HTERT RPE-1 (cell line): ENCODE results near the gene CCDC142.
"Not testable (repeated sequence)": the region's sequence is repeated elsewhere in the genome, so short reads cannot be mapped to it uniquely, and the experiment has no call there.

Experiments
- in situ Hi-C: fragments of 300-500 bp; cut with MboI; formaldehyde crosslinking; loops from 4 replicates; pipeline ENCODE4 v1.14.3; 2020; ENCODE audit warnings: low sequenced_read_pairs

The CCDC142 gene

GRCh38 chr2:74442483-74443297, 40.1 kb downstream of the CCDC142 start:
- in situ Hi-C loops, result not testable (repeated sequence)

- in situ Hi-C loops, result no loop called here
Observed at GRCh38 chr2:74441690-74442482, 40.9 kb downstream of the CCDC142 start, which contains the start of gene RTKN. RTKN (minus strand) TSS chr2:74441937; CDS start chr2:74441816, 121 bp downstream.

GRCh38 chr2:74441170-74441689, 41.6 kb downstream of the CCDC142 start:
- in situ Hi-C loops, result no loop called here

GRCh38 chr2:74440378-74441169, 42.2 kb downstream of the CCDC142 start:
- in situ Hi-C loops, result no loop called here

GRCh38 chr2:74439803-74440377, 42.9 kb downstream of the CCDC142 start:
- in situ Hi-C loops, result no loop called here

GRCh38 chr2:74439373-74439772, 43.4 kb downstream of the CCDC142 start:
- in situ Hi-C loops, result no loop called here

GRCh38 chr2:74438248-74438647, 44.5 kb downstream of the CCDC142 start:
- in situ Hi-C loops, result no loop called here

GRCh38 chr2:74436848-74437695, 45.7 kb downstream of the CCDC142 start:
- in situ Hi-C loops, result no loop called here

GRCh38 chr2:74436111-74436805, 46.5 kb downstream of the CCDC142 start:
- in situ Hi-C loops, result no loop called here

- in situ Hi-C loops, result no loop called here
Observed at GRCh38 chr2:74430502-74430901, 52.3 kb downstream of the CCDC142 start.

- in situ Hi-C loops, result no loop called here
Observed at GRCh38 chr2:74429487-74430451, 53.0 kb downstream of the CCDC142 start.

GRCh38 chr2:74428675-74429074, 54.1 kb downstream of the CCDC142 start:
- in situ Hi-C loops, result no loop called here

- in situ Hi-C loops, result no loop called here
Observed at GRCh38 chr2:74427551-74427950, 55.2 kb downstream of the CCDC142 start.

- in situ Hi-C loops, result no loop called here
Observed at GRCh38 chr2:74426181-74426758, 56.5 kb downstream of the CCDC142 start.

- in situ Hi-C loops, result no loop called here
Observed at GRCh38 chr2:74425523-74425922, 57.3 kb downstream of the CCDC142 start.

GRCh38 chr2:74424995-74425406, 57.8 kb downstream of the CCDC142 start:
- in situ Hi-C loops, result no loop called here

- in situ Hi-C loops, result no loop called here
Observed at GRCh38 chr2:74424139-74424992, 58.4 kb downstream of the CCDC142 start.
